GM23338 (cell line): Measurements from ENCODE around the gene SIM1. TPM values are rescaled to one million over a fixed set of nuclear protein-coding genes. Genes with fewer than 3 reads are reported as not detected.

Experiments
- ATAC-seq: fragments of 200-7000 bp; cut with Tn5 transposase; 3 replicates; pipeline ENCODE4 v1.9.1; 2020
- DNase-seq: peaks from one replicate; pipeline ENCODE4 v3.0.0-alpha.2; 2015; ENCODE audit warnings: low spot score
- H2AFZ ChIP-seq: fragments of 200-600 bp; sonication (generic); 2 replicates; pipeline ENCODE4 v1.8.0; 2016; ENCODE audit warnings: antibody characterized with exemption, mild to moderate bottlenecking, moderate library complexity
- H3F3A ChIP-seq: fragments of 200-600 bp; sonication (generic); replicated peaks from 2 replicates; pipeline ENCODE4 v1.8.0; 2017; ENCODE audit warnings: antibody characterized with exemption, mixed run types, low read depth
- H3K27ac ChIP-seq: fragments of 200-600 bp; sonication (generic); 2 replicates; pipeline ENCODE4 v1.6.1; 2016; ENCODE audit warnings: low read depth
- H3K27me3 ChIP-seq: fragments of 200-600 bp; sonication (generic); 2 replicates; pipeline ENCODE4 v1.8.0; 2016; ENCODE audit warnings: mild to moderate bottlenecking, mixed run types, moderate library complexity; ENCODE audit not compliant: insufficient read depth
- H3K36me3 ChIP-seq: fragments of 200-600 bp; sonication (generic); 2 replicates; pipeline ENCODE4 v1.8.0; 2016; ENCODE audit warnings: mild to moderate bottlenecking; ENCODE audit not compliant: insufficient read depth
- H3K4me1 ChIP-seq: fragments of 200-600 bp; sonication (generic); 2 replicates; pipeline ENCODE4 v1.8.0; 2016; ENCODE audit warnings: mild to moderate bottlenecking, moderate library complexity; ENCODE audit not compliant: insufficient read depth
- H3K4me2 ChIP-seq: fragments of 200-600 bp; sonication (generic); 2 replicates; pipeline ENCODE4 v1.7.1; 2017; ENCODE audit warnings: mixed run types
- H3K4me3 ChIP-seq: fragments of 200-600 bp; sonication (generic); 2 replicates; pipeline ENCODE4 v1.6.1; 2016; ENCODE audit warnings: mixed run types
- H3K79me2 ChIP-seq: fragments of 200-600 bp; sonication (generic); replicated peaks from 2 replicates; pipeline ENCODE4 v1.8.0; 2017; ENCODE audit warnings: mild to moderate bottlenecking; ENCODE audit not compliant: insufficient read depth
- H3K9me2 ChIP-seq: fragments of 200-600 bp; sonication (generic); 2 replicates; pipeline ENCODE4 v1.8.0; 2017; ENCODE audit not compliant: insufficient read depth
- H4K20me1 ChIP-seq: fragments of 200-600 bp; sonication (generic); replicated peaks from 2 replicates; pipeline ENCODE4 v1.8.0; 2017; ENCODE audit warnings: mild to moderate bottlenecking; ENCODE audit not compliant: insufficient read depth
- H3K27ac Mint-ChIP-seq: 2 replicates; pipeline ENCODE4 v1.8.0; 2020; ENCODE audit warnings: inconsistent platforms, mild to moderate bottlenecking, moderate library complexity, mixed read lengths
- H3K27me3 Mint-ChIP-seq: 3 replicates; pipeline ENCODE4 v1.8.0; 2022; ENCODE audit warnings: low read depth, mild to moderate bottlenecking, moderate library complexity, mixed read lengths, inconsistent platforms; ENCODE audit not compliant: insufficient read depth, poor library complexity
- H3K36me3 Mint-ChIP-seq: 3 replicates; pipeline ENCODE4 v1.8.0; 2021; ENCODE audit warnings: low read depth, mild to moderate bottlenecking, inconsistent platforms, moderate library complexity, mixed read lengths
- H3K4me1 Mint-ChIP-seq: 3 replicates; pipeline ENCODE4 v1.8.0; 2020; ENCODE audit warnings: mild to moderate bottlenecking, inconsistent platforms, mixed read lengths
- H3K4me3 Mint-ChIP-seq: 3 replicates; pipeline ENCODE4 v1.8.0; 2021; ENCODE audit warnings: moderate library complexity, mild to moderate bottlenecking, inconsistent platforms, mixed read lengths
- H3K9me3 Mint-ChIP-seq: 3 replicates; pipeline ENCODE4 v1.8.0; 2020; ENCODE audit warnings: moderate library complexity, mild to moderate bottlenecking, inconsistent platforms, mixed read lengths
- CREB1 ChIP-seq: fragments of 250-450 bp; sonication (Bioruptor Pico); IDR thresholded peaks from 2 replicates; pipeline ENCODE4 v1.5.0; 2020; ENCODE audit warnings: low read depth, mild to moderate bottlenecking, moderate library complexity
- EZH2 ChIP-seq: fragments of 200-600 bp; sonication (generic); IDR thresholded peaks from one replicate; pipeline ENCODE4 v1.8.0; 2017; ENCODE audit warnings: antibody characterized with exemption, mild to moderate bottlenecking, low read depth; ENCODE audit not compliant: unreplicated experiment
- EZH2phosphoT487 ChIP-seq: fragments of 200-600 bp; sonication (generic); IDR thresholded peaks from one replicate; pipeline ENCODE4 v1.8.1; 2018; ENCODE audit warnings: antibody characterized with exemption; ENCODE audit not compliant: unreplicated experiment
- JUNB ChIP-seq: IDR thresholded peaks from one replicate; pipeline ENCODE4 v1.6.1; 2016; ENCODE audit warnings: antibody characterized with exemption; ENCODE audit not compliant: unreplicated experiment
- NANOG ChIP-seq: IDR thresholded peaks from 2 replicates; pipeline ENCODE4 v1.6.1; 2016; ENCODE audit warnings: antibody characterized with exemption, borderline replicate concordance
- POLR2AphosphoS5 ChIP-seq: IDR thresholded peaks from 2 replicates; pipeline ENCODE4 v1.6.1; 2016; ENCODE audit warnings: antibody characterized with exemption, low read depth
- STAT1 ChIP-seq: IDR thresholded peaks from one replicate; pipeline ENCODE4 v1.6.1; 2016; ENCODE audit warnings: antibody characterized with exemption; ENCODE audit not compliant: unreplicated experiment
- ZNF114 ChIP-seq: fragments of 250-450 bp; sonication (Bioruptor Pico); IDR thresholded peaks from 2 replicates; pipeline ENCODE4 v1.5.0; 2020; ENCODE audit warnings: mild to moderate bottlenecking, moderate library complexity
- ZNF331 ChIP-seq: fragments of 250-450 bp; sonication (Bioruptor Pico); IDR thresholded peaks from 2 replicates; pipeline ENCODE4 v1.5.0; 2020; ENCODE audit warnings: low read depth, mild to moderate bottlenecking, moderate library complexity
- polyA plus RNA-seq: library from polyadenylated mRNA; unstranded; fragments of >200 nt; fragmentation: Nextera tagmentation; extraction: Ambion mirVana; gene quantifications from 2 replicates; pipeline ENCODE4 v1.2.1, GENCODE V29; 2016
- total RNA-seq: library from RNA; depleted of rRNA; stranded (reverse); fragments of >200 nt; shearing (Covaris generic); gene quantifications from 2 replicates; pipeline ENCODE4 v1.2.3, GENCODE V29; 2014
- TF ChIP-seq, protein P1 (sequence below): IDR thresholded peaks from one replicate; pipeline ENCODE4 v1.6.1; 2018; ENCODE audit warnings: antibody characterized with exemption; ENCODE audit not compliant: unreplicated experiment
- TF ChIP-seq, protein P2 (sequence below): IDR thresholded peaks from 2 replicates; pipeline ENCODE4 v1.6.1; 2016; ENCODE audit warnings: antibody characterized with exemption
- TF ChIP-seq, protein P3 (sequence below), 2 experiments: fragments of 200-600 bp in 1 of 2; sonication (generic) in 1 of 2; conservative IDR thresholded peaks; 2 replicates each; pipeline versions ENCODE4 v1.5.1 to v1.6.1; 2016 to 2017; ENCODE audit warnings: antibody characterized with exemption in 2 of 2, low read depth in 2 of 2, mild to moderate bottlenecking in 2 of 2, moderate library complexity in 1 of 2

Gene SIM1
- total and polyA plus RNA-seq, 2 experiments from 2014 or later = 0.42 to 0.49 TPM

DNA sequence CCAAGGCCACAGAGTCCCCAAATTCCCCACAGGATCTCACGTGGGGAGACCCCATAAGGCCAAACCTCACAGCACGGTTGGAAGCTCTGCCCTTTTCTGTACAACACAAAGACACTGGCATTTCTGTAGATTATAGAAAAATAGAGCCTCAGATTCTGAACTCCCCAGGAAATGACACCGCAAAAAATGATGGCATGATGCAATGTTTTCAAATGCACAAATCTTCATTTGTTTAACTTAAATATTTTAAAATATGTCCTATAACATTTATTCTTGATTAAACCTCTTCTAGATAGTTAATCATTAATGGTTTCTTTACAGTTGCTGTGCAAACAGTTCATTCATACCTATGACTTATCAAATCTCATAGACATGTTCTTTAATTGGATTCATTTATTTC, 33.8 kb downstream of the SIM1 start:
- peaks cover 42% of the 10 kb centered on the region for H3K4me1 Mint-ChIP-seq
- H3K27ac Mint-ChIP-seq = peak overlapping the region; percentile 25; the same call in 1 of the 2 replicates
- H3K9me2 ChIP-seq = 0 out of 2 replicates have a peak, but pooled peaks cover 7% of the 10 kb centered on the region
- H3K4me2 ChIP-seq = no peak overlapping the region
- H3K27me3 ChIP-seq = no peaks in the 10 kb centered on the region
- no peaks in the 10 kb centered on the region for H3K36me3 Mint-ChIP-seq
- ATAC-seq = no peak
- H3K27me3 Mint-ChIP-seq = peaks cover 6% of the 10 kb centered on the region
- H3K9me3 Mint-ChIP-seq = no peaks in the 10 kb centered on the region
- H3K4me1 ChIP-seq = peaks cover 29% of the 10 kb centered on the region
- H3K4me3 Mint-ChIP-seq = no peak overlapping the region
- no peaks in the 10 kb centered on the region for H3K36me3 ChIP-seq
- no peak overlapping the region for H3K4me3 ChIP-seq
- TF ChIP-seq ZNF331 (CRISPR knock-in tag) = no peak
- no peak for TF ChIP-seq STAT1
- TF ChIP-seq, protein P1, sequence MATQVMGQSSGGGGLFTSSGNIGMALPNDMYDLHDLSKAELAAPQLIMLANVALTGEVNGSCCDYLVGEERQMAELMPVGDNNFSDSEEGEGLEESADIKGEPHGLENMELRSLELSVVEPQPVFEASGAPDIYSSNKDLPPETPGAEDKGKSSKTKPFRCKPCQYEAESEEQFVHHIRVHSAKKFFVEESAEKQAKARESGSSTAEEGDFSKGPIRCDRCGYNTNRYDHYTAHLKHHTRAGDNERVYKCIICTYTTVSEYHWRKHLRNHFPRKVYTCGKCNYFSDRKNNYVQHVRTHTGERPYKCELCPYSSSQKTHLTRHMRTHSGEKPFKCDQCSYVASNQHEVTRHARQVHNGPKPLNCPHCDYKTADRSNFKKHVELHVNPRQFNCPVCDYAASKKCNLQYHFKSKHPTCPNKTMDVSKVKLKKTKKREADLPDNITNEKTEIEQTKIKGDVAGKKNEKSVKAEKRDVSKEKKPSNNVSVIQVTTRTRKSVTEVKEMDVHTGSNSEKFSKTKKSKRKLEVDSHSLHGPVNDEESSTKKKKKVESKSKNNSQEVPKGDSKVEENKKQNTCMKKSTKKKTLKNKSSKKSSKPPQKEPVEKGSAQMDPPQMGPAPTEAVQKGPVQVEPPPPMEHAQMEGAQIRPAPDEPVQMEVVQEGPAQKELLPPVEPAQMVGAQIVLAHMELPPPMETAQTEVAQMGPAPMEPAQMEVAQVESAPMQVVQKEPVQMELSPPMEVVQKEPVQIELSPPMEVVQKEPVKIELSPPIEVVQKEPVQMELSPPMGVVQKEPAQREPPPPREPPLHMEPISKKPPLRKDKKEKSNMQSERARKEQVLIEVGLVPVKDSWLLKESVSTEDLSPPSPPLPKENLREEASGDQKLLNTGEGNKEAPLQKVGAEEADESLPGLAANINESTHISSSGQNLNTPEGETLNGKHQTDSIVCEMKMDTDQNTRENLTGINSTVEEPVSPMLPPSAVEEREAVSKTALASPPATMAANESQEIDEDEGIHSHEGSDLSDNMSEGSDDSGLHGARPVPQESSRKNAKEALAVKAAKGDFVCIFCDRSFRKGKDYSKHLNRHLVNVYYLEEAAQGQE = no peak
- TF ChIP-seq POLR2AphosphoS5 = no peak
- TF ChIP-seq EZH2phosphoT487 = no peak
- no peak for TF ChIP-seq EZH2
- TF ChIP-seq CREB1 (CRISPR knock-in tag) = no peak
- no peak for TF ChIP-seq JUNB
- TF ChIP-seq, protein P2, sequence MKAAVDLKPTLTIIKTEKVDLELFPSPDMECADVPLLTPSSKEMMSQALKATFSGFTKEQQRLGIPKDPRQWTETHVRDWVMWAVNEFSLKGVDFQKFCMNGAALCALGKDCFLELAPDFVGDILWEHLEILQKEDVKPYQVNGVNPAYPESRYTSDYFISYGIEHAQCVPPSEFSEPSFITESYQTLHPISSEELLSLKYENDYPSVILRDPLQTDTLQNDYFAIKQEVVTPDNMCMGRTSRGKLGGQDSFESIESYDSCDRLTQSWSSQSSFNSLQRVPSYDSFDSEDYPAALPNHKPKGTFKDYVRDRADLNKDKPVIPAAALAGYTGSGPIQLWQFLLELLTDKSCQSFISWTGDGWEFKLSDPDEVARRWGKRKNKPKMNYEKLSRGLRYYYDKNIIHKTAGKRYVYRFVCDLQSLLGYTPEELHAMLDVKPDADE = no peak
- TF ChIP-seq NANOG = no peak
- no peak for TF ChIP-seq ZNF114 (CRISPR knock-in tag)
- TF ChIP-seq, protein P3, sequence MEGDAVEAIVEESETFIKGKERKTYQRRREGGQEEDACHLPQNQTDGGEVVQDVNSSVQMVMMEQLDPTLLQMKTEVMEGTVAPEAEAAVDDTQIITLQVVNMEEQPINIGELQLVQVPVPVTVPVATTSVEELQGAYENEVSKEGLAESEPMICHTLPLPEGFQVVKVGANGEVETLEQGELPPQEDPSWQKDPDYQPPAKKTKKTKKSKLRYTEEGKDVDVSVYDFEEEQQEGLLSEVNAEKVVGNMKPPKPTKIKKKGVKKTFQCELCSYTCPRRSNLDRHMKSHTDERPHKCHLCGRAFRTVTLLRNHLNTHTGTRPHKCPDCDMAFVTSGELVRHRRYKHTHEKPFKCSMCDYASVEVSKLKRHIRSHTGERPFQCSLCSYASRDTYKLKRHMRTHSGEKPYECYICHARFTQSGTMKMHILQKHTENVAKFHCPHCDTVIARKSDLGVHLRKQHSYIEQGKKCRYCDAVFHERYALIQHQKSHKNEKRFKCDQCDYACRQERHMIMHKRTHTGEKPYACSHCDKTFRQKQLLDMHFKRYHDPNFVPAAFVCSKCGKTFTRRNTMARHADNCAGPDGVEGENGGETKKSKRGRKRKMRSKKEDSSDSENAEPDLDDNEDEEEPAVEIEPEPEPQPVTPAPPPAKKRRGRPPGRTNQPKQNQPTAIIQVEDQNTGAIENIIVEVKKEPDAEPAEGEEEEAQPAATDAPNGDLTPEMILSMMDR (conservative IDR thresholded peaks at IDR 0.05; ENCODE audit: low read depth in 2 of 2) = no peak
- no peak for DNase-seq
- no peak overlapping the region for H3K27ac ChIP-seq
- no peaks in the 10 kb centered on the region for H4K20me1 ChIP-seq
- no peaks in the 10 kb centered on the region for H3F3A ChIP-seq
- no peaks in the 10 kb centered on the region for H3K79me2 ChIP-seq
- no peak overlapping the region for H2AFZ ChIP-seq
